Cardiac fibroblast (primary cell): ENCODE data around the gene CDC25C.

ENCODE experiments used
- DNase-seq, 2 donors: peaks; one replicate each; pipeline versions ENCODE4 v3.0.0 to v3.0.0-alpha.2; 2010; ENCODE audit warnings: low read depth in 2 of 2
- H3K4me3 ChIP-seq, 2 donors: replicated peaks in 1 of 2; 1 replicate in 1 of 2; 2 replicates in 1 of 2; pipeline ENCODE4 v1.5.1; 2011; ENCODE audit warnings: low read depth in 2 of 2, low read length in 2 of 2, mild to moderate bottlenecking in 2 of 2, moderate library complexity in 1 of 2
- TF ChIP-seq, protein P1 (sequence below): IDR thresholded peaks from one replicate; pipeline ENCODE4 v1.5.1; 2011; ENCODE audit warnings: low read depth, mild to moderate bottlenecking, low read length, inconsistent platforms

Gene CDC25C

DNA sequence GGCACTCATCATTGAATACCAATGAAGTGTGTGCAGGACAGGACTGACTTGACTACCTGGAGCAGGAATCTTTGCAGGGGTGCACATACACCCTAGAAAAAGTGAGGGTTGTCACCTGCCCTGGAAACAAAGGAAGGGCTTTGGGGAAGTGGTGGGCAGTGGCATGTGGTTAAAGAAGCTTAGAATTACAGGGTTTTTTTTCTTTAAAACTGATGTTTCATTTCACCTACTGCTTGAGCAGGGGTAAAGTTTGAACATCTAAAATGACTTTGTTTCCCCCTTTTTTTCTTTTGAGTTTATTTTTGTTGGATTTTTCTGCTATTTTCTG lies 18.9 kb upstream of the CDC25C start:
- no peak overlapping the region for H3K4me3 ChIP-seq
- TF ChIP-seq, protein P1, sequence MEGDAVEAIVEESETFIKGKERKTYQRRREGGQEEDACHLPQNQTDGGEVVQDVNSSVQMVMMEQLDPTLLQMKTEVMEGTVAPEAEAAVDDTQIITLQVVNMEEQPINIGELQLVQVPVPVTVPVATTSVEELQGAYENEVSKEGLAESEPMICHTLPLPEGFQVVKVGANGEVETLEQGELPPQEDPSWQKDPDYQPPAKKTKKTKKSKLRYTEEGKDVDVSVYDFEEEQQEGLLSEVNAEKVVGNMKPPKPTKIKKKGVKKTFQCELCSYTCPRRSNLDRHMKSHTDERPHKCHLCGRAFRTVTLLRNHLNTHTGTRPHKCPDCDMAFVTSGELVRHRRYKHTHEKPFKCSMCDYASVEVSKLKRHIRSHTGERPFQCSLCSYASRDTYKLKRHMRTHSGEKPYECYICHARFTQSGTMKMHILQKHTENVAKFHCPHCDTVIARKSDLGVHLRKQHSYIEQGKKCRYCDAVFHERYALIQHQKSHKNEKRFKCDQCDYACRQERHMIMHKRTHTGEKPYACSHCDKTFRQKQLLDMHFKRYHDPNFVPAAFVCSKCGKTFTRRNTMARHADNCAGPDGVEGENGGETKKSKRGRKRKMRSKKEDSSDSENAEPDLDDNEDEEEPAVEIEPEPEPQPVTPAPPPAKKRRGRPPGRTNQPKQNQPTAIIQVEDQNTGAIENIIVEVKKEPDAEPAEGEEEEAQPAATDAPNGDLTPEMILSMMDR = no peak
- no peak for DNase-seq

DNA sequence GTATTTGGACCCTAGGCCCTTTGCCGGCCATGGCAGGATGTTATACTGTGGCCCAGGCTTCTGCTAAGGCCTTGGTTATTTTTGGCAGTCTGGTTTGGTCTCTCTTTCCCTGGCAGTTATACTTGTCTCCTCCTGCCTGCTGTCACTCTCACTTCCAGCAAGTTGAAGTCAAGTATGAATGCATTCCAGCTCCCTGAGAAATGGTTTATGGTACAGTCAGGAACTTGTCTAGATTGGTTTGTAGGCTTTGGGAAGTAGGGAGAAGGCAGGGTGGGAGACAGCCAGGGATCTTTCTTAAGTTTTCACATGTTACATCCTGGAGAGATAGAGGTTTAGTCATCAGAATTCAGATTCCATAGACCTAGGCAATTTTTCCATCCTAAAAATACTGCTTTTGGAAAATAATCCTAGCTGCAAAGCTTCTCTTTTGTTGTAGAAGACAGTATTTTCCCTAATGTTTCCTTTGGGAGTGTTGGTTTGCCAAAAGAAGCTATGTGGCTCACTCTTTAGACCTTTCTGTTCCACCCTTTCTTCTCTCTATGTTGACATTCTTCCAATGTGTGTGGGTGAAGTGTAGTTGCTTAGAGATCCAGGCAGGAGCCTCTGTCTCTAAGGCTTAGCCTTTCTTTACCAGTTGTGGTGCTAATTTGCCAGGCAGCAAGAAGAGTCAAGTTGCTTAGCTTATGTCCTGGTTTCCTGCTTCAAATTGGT lies 18.4 kb upstream of the CDC25C start:
- TF ChIP-seq, protein P1 = no peak
- H3K4me3 ChIP-seq = no peak overlapping the region
- DNase-seq = peak; percentile 14 to 51

DNA sequence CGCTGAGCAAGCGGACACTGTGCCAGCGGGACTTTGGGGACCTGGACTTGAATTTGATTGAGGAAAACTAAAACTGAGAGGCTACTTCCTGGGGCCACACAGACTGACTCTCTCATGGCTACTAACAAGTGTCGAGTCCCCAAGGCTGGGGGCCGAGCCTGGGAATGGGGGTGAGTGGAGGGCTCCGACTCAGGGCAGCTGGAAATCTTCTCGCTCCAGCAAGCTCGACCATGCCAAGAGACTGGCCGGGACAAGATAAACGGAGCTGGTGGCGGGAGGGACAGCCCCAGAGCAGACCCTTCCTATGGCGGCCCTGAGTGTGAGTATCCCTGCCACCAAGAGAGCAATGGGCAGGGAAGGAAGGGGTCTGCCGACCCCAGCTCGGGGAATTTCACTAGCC lies 15.3 kb upstream of the CDC25C start:
- no peak for DNase-seq
- TF ChIP-seq, protein P1 = no peak
- H3K4me3 ChIP-seq = no peak overlapping the region

- TF ChIP-seq, protein P1 = no peak
- no peak for DNase-seq
- H3K4me3 ChIP-seq = no peak overlapping the region
Observed at GRCh38 chr5:138344887-138345622, 13.5 kb upstream of the CDC25C start.

DNA sequence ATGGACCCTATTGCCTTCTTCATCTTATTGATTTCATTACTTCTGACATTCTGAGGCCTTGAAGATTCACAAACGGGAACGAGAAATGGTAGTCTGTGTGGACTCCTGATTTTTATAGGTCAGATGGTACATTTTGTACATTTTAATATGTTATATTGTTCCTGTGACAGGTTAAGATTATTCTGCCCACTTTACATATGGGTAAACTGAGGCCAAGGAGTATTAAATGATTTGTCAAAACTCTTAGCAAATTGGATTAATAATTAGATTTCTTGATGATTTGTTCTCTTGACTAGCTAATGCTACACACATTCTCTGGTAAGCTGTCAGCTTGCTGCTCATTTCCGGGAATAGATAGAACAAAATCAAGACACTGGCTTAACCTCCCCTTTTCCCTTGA lies 8.4 kb upstream of the CDC25C start:
- peak overlapping the region in 1 of 2 donors; percentile 71 for H3K4me3 ChIP-seq
- DNase-seq = no peak
- TF ChIP-seq, protein P1 = no peak

DNA sequence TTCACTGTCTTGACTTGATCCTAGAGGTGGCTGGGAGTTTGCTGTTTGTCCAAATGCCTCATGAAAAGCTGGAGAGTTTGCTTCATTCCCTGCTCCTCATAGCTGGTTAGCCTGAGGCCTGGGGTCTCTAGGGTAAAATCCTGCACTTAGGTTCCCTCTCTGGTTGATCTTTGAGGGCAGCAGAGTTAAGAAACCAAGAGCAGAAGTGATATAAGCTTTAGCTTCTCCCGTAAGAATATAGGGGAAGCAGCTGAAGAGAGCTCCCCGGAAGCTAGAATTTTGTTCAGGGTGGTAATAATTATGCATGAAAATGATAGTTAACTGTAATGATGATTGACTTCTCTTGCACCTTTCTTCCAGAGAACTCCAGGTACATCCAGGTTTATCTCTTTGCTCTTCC lies 7.9 kb upstream of the CDC25C start:
- no peak for DNase-seq
- H3K4me3 ChIP-seq = peak overlapping the region; percentile 71 to 76
- TF ChIP-seq, protein P1 = no peak
